Endometrium (tissue), 2 donors: Measurements from ENCODE around the gene CA4.
"Not testable (repeated sequence)": the region's sequence is repeated elsewhere in the genome, so short reads cannot be mapped to it uniquely, and the experiment has no call there.

Experiments
- FAIRE-seq: peaks from 2 replicates; lab custom pipeline; 2012; peaks lifted over from hg19 to GRCh38; lab: Jason Lieb, UNC
- donor health status: control.
- donor health status: control.

CA4 gene

GRCh38 chr17:60149691-60150582 is at the start of gene CA4:
Gene CA4 (plus strand): TSS chr17:60149973. CDS start chr17:60150035, 62 bp downstream.
- no peak for FAIRE-seq

- FAIRE-seq = not testable (repeated sequence)
These were observed 49.2 kb upstream of the CA4 start for GRCh38 chr17:60100577-60100976.

GRCh38 chr17:60102015-60102631 is 47.6 kb upstream of the CA4 start:
- peak; percentile 26 for FAIRE-seq

- FAIRE-seq = no peak
These were observed 47.1 kb upstream of the CA4 start for GRCh38 chr17:60102632-60103096.

GRCh38 chr17:60103957-60104356 is 45.8 kb upstream of the CA4 start:
- no peak for FAIRE-seq

GRCh38 chr17:60106340-60107059 is 43.3 kb upstream of the CA4 start:
- no peak for FAIRE-seq

- FAIRE-seq = no peak
These were observed 42.1 kb upstream of the CA4 start for GRCh38 chr17:60107526-60108257.

GRCh38 chr17:60108309-60108708 is 41.5 kb upstream of the CA4 start:
- FAIRE-seq = not testable (repeated sequence)

GRCh38 chr17:60108712-60109111 is 41.1 kb upstream of the CA4 start:
- FAIRE-seq = no peak

- no peak for FAIRE-seq
These were observed 40.6 kb upstream of the CA4 start for GRCh38 chr17:60109161-60109560.

GRCh38 chr17:60110586-60110985 is 39.2 kb upstream of the CA4 start:
- no peak for FAIRE-seq

GRCh38 chr17:60111661-60112060 is 38.1 kb upstream of the CA4 start:
- FAIRE-seq = peak; percentile 96

GRCh38 chr17:60115364-60115763 is 34.4 kb upstream of the CA4 start:
- not testable (repeated sequence) for FAIRE-seq

GRCh38 chr17:60116196-60116595 is 33.6 kb upstream of the CA4 start:
- FAIRE-seq = not testable (repeated sequence)

GRCh38 chr17:60119162-60119561 is 30.6 kb upstream of the CA4 start:
- not testable (repeated sequence) for FAIRE-seq

- not testable (repeated sequence) for FAIRE-seq
These were observed 29.7 kb upstream of the CA4 start for GRCh38 chr17:60119807-60120748.

- no peak for FAIRE-seq
These were observed 22.4 kb upstream of the CA4 start for GRCh38 chr17:60127068-60128064.

GRCh38 chr17:60128171-60128859 is 21.5 kb upstream of the CA4 start:
- FAIRE-seq = no peak

- FAIRE-seq = no peak
These were observed 20.6 kb upstream of the CA4 start for GRCh38 chr17:60129164-60129563.
